ENCODE results near the gene ZNF385D. TPM values are rescaled to one million over a fixed set of nuclear protein-coding genes. Genes with fewer than 3 reads are reported as not detected.

ZNF385D gene
- total RNA-seq, 1 donor from 2014 or later: 42.9 TPM

- Mint-ChIP-seq H3K36me3 (ENCODE audit: unreplicated experiment) (no peaks in the 10 kb centered on the region), H3K4me1 (ENCODE audit: low read depth, unreplicated experiment) (no peaks in the 10 kb centered on the region), H3K4me3 (ENCODE audit: unreplicated experiment) (no peak overlapping the region), H3K27me3 (ENCODE audit: unreplicated experiment) (no peaks in the 10 kb centered on the region), H3K9me3 (ENCODE audit: unreplicated experiment) (no peaks in the 10 kb centered on the region), H3K27ac (ENCODE audit: unreplicated experiment) (no peak overlapping the region)
- no peak for TF ChIP-seq CTCF (IDR thresholded peaks at IDR 0.05; ENCODE audit: partially characterized antibody, unreplicated experiment)
- no peak for DNase-seq
Observed at GRCh38 chr3:21457084-21457483, 293.9 kb downstream of the ZNF385D start.

- TF ChIP-seq CTCF (IDR thresholded peaks at IDR 0.05; ENCODE audit: partially characterized antibody, unreplicated experiment): no peak
- Mint-ChIP-seq H3K9me3 (ENCODE audit: unreplicated experiment) (no peaks in the 10 kb centered on the region), H3K27me3 (ENCODE audit: unreplicated experiment) (no peaks in the 10 kb centered on the region), H3K4me1 (ENCODE audit: low read depth, unreplicated experiment) (no peaks in the 10 kb centered on the region), H3K4me3 (ENCODE audit: unreplicated experiment) (no peak overlapping the region), H3K27ac (ENCODE audit: unreplicated experiment) (no peak overlapping the region), H3K36me3 (ENCODE audit: unreplicated experiment) (no peaks in the 10 kb centered on the region)
- DNase-seq: no peak
Observed at GRCh38 chr3:21449738-21450137, 301.3 kb downstream of the ZNF385D start.

GRCh38 chr3:21447476-21448151, 303.4 kb downstream of the ZNF385D start:
- H3K4me1 Mint-ChIP-seq (ENCODE audit: low read depth, unreplicated experiment): no peaks in the 10 kb centered on the region
- H3K9me3 Mint-ChIP-seq (ENCODE audit: unreplicated experiment): no peaks in the 10 kb centered on the region
- H3K27me3 Mint-ChIP-seq (ENCODE audit: unreplicated experiment): no peaks in the 10 kb centered on the region
- no peak overlapping the region for H3K4me3 Mint-ChIP-seq (ENCODE audit: unreplicated experiment)
- no peak for DNase-seq
- no peaks in the 10 kb centered on the region for H3K36me3 Mint-ChIP-seq (ENCODE audit: unreplicated experiment)
- TF ChIP-seq CTCF (IDR thresholded peaks at IDR 0.05; ENCODE audit: partially characterized antibody, unreplicated experiment): no peak
- H3K27ac Mint-ChIP-seq (ENCODE audit: unreplicated experiment): no peak overlapping the region

GRCh38 chr3:21446945-21447475, 304.0 kb downstream of the ZNF385D start:
- DNase-seq: no peak
- no peak overlapping the region for H3K4me3 Mint-ChIP-seq (ENCODE audit: unreplicated experiment)
- H3K4me1 Mint-ChIP-seq (ENCODE audit: low read depth, unreplicated experiment): no peaks in the 10 kb centered on the region
- no peaks in the 10 kb centered on the region for H3K36me3 Mint-ChIP-seq (ENCODE audit: unreplicated experiment)
- H3K9me3 Mint-ChIP-seq (ENCODE audit: unreplicated experiment): no peaks in the 10 kb centered on the region
- no peak overlapping the region for H3K27ac Mint-ChIP-seq (ENCODE audit: unreplicated experiment)
- TF ChIP-seq CTCF (IDR thresholded peaks at IDR 0.05; ENCODE audit: partially characterized antibody, unreplicated experiment): no peak
- no peaks in the 10 kb centered on the region for H3K27me3 Mint-ChIP-seq (ENCODE audit: unreplicated experiment)

GRCh38 chr3:21446027-21446426, 305.0 kb downstream of the ZNF385D start:
- DNase-seq: no peak
- no peak for TF ChIP-seq CTCF (IDR thresholded peaks at IDR 0.05; ENCODE audit: partially characterized antibody, unreplicated experiment)
- no peaks in the 10 kb centered on the region for H3K9me3 Mint-ChIP-seq (ENCODE audit: unreplicated experiment)
- H3K4me1 Mint-ChIP-seq (ENCODE audit: low read depth, unreplicated experiment): no peaks in the 10 kb centered on the region
- H3K27me3 Mint-ChIP-seq (ENCODE audit: unreplicated experiment): no peaks in the 10 kb centered on the region
- H3K27ac Mint-ChIP-seq (ENCODE audit: unreplicated experiment): no peak overlapping the region
- no peaks in the 10 kb centered on the region for H3K36me3 Mint-ChIP-seq (ENCODE audit: unreplicated experiment)
- H3K4me3 Mint-ChIP-seq (ENCODE audit: unreplicated experiment): no peak overlapping the region

Data from glutamatergic neuron (in vitro differentiated cells).